GM21528 (cell line): Measurements from ENCODE around the gene ZNF181.
"Not testable (repeated sequence)": the region's sequence is repeated elsewhere in the genome, so short reads cannot be mapped to it uniquely, and the experiment has no call there.

Experiments
- ATAC-seq: cut with Tn5 transposase; IDR thresholded peaks from one replicate; pipeline ENCODE4 v1.9.1; 2021; ENCODE audit warnings: mild to moderate bottlenecking, moderate library complexity; ENCODE audit not compliant: unreplicated experiment, low FRiP score

The ZNF181 gene

DNA sequence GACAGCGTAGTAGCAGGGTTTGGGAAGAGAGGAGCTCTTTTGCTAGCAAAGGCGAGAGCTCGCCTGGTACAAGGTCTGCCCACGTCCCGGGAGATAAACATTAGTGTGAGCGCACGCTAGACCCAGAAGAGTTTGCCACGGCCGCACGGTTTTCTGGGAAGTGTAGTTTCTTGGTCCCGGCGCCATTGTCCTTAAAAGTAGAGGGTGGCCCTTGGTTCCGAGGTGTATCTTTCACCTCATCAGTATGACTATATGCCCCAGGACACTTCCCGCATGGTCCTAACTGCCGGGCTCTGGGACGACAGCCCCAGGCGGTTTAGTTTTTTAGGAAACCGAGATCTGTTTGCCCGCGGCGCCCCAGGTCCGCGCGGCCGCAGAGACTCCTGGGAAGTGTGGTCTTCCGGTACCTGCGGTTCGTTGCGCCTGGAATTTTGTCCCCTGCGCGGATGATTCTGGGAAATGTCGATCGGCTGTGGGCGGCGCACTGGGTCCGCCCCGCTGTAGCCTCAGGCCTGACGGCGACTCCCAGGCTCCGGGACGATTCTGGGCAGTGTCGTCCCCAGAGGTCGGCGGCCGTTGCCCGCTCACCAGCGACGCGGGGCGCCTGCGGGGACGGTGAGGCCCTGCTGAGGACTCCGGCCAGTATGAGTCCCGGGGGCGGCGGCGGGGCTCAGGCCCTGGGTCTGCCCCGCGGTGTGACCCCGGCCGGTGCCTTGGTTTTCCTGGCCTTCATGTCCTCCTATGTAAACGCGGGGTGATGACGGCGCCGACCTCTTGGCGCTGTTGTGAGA is at the start of gene ZNF181:
Gene ZNF181, plus strand, starts transcription at position 498 of the 791 bp plus-strand sequence. CDS start 795 bp downstream, outside the sequence.
- ATAC-seq: peak; percentile 75

DNA sequence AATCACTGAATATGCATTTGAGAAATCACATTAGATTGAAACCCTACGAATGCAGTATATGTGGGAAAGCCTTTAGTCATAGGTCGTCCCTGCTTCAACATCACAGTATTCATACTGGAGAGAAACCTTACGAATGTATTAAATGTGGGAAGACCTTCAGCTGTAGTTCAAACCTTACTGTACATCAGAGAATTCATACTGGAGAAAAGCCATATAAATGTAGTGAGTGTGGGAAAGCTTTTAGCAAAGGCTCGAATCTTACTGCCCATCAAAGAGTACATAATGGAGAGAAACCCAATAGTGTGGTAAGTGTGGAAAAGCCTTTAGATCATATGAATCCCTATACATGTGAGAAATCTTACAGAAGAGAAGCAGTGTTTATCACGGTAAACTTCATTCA is 48.8 kb upstream of the ZNF181 start:
- not testable (repeated sequence) for ATAC-seq

DNA sequence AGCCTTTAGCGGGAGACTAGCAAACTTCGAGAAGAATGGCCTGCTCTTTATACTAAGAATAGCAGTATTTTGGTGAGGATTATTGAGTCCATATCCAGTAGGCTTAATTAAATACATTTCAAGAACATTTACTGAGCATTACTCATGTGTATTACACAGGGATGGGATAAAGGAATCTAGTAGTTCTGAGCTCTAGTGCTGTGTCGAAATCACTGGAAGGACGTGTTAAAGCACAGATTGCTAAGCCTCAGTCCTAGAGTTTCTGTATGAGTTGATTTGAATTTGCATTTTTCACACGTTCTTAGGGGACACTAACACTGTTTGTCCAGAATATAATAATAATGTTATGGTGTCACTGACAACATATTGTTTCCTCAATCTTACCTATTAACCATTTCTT is 47.6 kb upstream of the ZNF181 start:
- no peak for ATAC-seq

DNA sequence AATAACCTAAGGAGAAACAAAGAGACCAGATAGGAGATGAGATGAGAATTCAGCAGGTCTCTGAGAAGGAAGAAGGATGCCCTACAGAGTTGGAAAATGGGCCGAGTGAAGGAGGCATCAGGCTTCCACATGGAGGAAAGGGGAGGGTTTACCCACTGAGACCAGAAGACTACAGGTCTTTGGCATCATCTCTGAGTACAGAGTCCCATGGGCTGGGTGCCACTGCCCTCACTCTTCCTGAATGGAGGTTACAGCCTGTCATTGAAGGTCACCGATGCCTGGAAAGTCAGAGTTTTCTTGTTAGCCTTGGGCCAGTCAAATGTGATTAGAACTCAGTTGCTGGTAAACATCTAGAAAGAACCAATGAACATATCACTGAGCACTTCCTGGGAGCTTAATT is 46.7 kb upstream of the ZNF181 start:
- no peak for ATAC-seq

DNA sequence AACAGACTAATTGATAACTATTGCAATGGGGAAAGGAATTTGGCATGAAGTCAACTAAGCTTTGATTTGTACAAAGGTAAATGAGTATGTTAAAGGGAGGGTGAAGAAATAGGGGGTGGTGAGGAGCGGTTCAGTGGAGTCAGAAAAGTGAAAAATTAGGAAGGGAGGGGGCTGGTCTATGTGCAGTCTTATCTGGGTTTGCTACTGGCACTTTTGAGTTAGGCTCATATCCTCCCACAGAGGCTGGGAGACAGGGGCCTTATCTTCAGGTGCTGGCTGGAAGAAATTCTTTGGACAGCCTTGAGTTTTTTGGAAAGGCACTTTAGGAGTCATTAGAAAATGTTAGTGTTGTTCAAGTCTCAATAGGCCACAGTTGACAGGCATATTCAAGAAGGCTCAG is 45.5 kb upstream of the ZNF181 start:
- ATAC-seq: no peak

GRCh38 chr19:34690372-34690771 is 43.7 kb upstream of the ZNF181 start:
- ATAC-seq: no peak

DNA sequence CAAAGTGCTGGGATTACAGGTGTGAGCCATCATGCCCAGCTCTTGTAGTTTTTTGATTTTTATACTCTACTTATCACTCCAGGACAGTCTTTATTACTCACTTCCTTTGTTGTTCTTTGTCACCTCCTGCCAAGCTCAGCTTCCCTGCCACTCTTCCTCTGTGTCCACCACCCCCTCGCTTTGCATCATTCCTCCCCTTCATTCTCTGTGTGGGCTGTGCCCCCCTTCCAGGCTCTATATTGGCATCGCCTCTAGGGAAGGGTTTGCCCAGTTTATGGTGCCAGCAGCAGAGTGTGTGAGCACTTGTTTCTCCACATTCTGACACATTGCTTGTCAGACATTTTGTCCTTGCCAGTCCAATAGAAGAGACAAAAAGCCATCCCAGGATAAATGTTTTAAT is 41.5 kb upstream of the ZNF181 start:
- no peak for ATAC-seq

DNA sequence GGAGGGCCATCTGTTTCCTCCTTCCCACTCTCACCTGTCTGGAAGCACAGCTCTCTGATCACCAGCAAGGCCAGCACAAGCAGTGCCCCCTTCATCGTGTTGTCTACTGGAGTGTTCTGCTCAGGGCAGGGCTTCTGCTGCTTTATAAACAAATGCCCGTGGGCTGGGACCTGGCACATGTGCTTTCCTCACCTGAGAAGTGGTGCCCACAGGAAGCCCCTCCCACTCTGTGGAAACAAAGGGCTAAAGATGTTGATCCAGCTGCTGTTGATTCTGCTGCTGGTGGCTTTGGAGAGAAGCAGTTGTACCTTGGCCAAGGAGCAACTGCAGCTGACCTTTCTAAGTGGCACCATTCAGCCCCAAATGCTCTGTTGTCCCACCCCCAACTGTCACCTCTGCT is 26.4 kb upstream of the ZNF181 start:
- no peak for ATAC-seq

DNA sequence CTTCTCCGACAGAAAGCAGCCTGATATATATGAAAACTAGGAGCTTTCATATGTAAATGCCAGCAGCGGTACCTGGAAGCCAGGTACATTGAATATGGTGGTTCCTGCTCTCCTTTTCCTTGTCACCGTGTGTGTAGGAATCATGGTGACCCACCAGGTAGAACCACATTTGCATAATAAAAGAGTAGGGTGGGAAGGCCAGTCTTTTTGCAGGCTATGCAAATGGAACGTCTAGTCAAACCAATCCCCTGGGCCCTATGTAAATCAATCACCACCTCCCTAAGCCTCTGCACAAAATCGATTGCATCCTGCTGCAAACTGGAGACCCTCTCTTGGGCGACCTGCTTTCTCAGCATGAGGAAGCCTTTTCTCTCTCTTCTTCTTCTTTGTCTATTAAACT is 22.2 kb upstream of the ZNF181 start:
- no peak for ATAC-seq

- no peak for ATAC-seq
Observed at GRCh38 chr19:34712395-34713261, 21.4 kb upstream of the ZNF181 start.

GRCh38 chr19:34713262-34713637 is 20.8 kb upstream of the ZNF181 start:
- no peak for ATAC-seq

GRCh38 chr19:34715357-34715756 is 18.7 kb upstream of the ZNF181 start:
- no peak for ATAC-seq

DNA sequence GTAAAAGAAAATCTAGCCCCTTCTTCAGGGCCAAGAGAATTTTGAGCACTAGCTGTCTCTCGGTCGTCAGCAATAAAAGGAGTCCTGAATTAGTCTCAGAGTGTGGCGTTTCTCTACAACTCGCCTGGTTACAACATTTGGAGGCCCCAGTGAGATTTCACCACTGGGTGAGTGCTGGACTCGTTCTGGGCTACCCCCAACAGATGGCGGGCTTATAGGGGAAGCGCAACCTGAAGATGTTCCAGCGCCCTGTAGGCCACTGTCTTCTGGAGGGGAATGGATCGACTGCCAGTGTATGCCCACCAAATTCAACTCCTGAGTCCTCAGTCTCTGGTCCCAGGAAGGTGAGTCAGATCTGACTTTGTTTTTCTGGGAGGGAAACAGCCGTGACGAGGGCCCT is 11.7 kb upstream of the ZNF181 start:
- no peak for ATAC-seq

DNA sequence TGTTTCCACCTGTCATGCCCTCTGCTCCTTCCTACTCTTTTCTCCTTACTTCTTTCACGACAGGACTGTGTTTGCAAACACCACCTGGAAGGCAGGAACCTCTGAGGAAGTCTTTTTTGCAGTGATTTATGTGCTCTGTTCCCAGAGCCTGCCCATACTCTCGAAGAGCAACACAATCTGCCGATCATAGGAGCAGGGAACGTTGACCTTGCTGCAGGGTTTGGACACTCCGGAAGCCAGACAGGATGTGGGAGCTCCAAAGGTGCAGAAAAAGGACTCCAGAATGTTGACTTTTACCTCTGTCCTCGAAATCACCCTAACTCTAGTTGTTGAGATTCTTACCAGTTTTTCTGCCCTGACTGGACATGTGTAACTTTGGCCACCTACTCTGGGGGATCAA is 8.6 kb upstream of the ZNF181 start:
- no peak for ATAC-seq

GRCh38 chr19:34731019-34731829 is 2.8 kb upstream of the ZNF181 start:
- ATAC-seq: no peak

GRCh38 chr19:34731964-34732363 is 2.1 kb upstream of the ZNF181 start:
- no peak for ATAC-seq

DNA sequence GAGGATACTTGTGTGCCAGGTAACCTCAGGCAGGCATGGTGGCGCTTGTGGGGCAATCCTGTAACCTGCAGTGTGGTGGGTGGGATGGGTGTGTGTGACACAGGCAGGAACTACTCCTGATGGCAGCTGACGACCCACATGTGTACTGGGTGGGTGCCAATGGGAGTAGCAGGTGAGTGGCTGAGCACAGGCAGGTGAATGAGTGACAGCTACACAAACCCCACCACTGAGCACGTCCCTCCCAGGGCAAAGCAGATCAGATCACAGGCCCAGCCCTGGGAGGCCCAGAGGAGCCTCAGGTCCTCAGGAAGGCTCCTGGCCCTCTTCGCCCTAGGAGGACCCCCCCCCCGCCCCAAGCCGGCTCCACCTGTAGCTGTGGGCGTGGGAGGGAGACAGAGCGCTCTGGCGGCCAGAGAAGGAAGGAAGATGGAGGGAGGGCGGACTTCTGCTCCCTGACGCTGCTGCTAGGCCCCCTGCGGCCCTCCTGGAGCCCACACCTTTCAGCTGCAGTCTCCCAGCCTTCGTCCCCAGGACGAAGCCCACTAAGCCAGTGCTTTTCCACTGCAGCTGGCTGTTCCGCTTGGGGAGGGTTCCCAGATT is 1.3 kb upstream of the ZNF181 start:
- no peak for ATAC-seq

GRCh38 chr19:34733266-34733745 is 737 bp upstream of the ZNF181 start:
- peak; percentile 27 for ATAC-seq

DNA sequence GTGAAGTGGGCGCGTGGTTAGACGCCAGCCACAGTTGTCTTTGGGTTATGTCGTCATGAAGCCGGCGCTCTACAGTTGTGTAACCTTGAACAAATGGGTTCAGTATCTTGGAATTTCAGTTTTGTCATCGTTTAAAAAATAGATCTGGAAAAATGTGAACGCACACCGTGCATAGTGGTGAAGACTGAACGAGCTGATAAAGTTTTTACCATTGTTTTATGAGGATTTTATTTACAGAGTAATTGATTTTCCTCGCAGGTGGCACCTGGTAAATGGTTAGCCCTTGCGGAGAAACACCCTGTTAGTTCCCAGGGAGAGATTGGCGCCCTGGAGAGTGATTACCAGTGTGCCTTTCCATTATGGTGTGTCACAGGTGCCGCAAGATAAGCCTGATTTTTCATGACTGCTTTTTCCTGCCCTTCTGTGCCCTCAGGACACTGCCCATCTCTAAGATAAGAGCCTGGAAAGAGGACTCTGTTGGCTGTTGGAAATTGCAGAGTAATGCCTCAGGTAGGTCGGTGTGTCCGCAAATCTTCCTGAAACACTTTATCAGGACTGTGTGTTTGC is 577 bp downstream of the ZNF181 start:
- ATAC-seq: peak; percentile 45
